Stimulated activated CD4-positive, alpha-beta T cell treated with anti-CD3 and anti-CD28 coated beads, Interleukin-15, amount 100 ng/mL, for 24 hours (primary cell): ENCODE measurements around the gene ARFIP1.
"Not testable (repeated sequence)": the region's sequence is repeated elsewhere in the genome, so short reads cannot be mapped to it uniquely, and the experiment has no call there.

Source experiments
- DNase-seq: peaks from one replicate; pipeline ENCODE4 v3.0.0-alpha.2; 2020

ARFIP1 gene

GRCh38 chr4:152785639-152786615 lies 6.2 kb downstream of the ARFIP1 start:
- DNase-seq: no peak

DNA sequence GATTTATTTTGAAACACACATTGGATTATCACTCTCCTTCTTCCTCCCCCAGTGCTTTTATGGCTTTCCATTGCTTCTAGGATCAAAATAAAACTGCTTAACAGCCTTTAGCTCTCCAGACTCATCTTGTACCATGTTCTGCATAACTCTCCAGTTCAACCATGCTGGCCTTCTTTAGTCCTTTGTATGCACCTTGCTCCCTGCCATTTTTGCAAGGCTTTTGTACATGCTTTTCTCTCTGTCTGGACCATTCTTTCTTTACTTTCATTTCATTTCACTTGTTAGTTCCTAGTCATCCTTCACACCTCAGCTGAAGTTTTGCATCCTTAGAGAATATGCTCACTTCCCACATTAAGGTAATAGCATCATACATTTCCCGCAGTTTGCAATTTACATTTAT lies 6.9 kb downstream of the ARFIP1 start:
- no peak for DNase-seq

- DNase-seq: no peak
Observed at GRCh38 chr4:152795891-152796290, 16.1 kb downstream of the ARFIP1 start.

DNA sequence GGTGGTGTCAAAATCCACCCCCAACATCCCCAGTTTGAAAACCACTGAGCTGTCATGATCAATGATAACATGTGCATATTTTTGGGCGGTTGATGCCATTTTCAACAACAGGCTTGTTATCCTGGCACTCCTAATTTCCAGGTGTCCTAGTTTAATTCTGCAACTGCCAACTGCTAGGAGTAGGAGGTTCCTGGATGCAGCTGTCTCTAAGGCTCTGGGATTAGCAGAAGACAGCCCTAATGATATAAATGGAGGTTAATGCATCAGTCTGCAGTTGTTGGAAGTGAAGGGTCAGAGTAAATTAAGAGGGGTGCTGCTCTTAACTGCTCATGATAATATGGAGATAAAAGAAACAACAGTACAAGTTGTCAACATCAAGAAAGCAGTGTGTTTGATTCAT lies 23.8 kb downstream of the ARFIP1 start:
- no peak for DNase-seq

- DNase-seq: no peak
Observed at GRCh38 chr4:152805071-152805650, 25.4 kb downstream of the ARFIP1 start.

GRCh38 chr4:152805818-152806217 lies 26.1 kb downstream of the ARFIP1 start:
- no peak for DNase-seq

DNA sequence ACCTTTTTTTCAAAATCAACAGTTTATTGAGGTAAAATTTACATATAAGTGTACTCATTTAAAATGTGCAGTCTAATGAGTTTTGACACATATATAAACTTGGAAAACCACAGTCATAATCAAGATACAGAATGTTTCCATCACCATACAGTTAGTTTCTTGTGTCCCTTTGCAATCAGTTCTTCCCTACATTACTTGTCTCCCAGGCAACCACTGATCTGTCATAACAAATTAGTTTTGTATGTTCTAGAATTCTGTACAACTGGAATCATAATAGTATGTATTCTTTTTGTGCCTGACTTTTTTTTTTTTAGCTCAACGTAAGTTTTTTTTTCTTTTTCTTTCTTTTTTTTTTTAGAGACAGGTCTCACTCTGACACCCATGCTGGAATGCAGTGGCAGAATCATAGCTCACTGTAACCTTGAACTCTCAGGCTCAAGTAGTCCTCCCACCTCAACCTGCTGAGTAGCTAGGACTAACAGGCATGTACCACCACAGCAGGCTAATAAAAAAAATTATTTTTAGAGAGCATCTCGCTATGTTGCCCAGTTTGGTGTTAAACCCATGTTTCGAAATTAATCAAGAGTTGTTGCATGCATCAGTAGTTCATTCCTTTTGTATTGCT lies 26.9 kb downstream of the ARFIP1 start:
- DNase-seq: no peak

DNA sequence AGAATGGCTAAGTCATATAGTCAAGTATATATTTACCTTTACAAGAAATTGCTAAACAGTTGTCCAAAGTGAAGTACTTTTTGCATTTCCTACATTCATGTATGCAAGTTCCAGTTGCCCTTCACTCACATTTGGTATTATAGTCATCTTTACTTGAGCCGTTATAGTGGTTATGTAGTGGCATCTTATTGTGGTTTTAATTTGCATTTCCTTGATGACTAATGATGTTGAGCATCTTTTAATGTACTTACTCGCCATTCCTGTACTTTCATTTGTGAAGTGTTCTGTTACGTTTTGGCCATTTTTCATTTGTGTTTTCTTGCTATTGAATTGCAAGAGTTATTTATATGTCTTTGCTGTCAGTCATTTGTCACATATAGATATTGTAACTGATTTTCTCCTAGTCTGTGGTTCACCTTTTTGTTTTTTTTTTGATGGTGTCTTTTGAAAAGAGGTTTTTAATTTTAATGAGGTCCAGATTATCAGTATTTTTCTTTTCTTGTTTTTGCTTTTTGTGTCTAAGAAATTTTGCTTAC lies 27.6 kb downstream of the ARFIP1 start:
- DNase-seq: no peak

- DNase-seq: no peak
Observed at GRCh38 chr4:152808670-152809069, 28.9 kb downstream of the ARFIP1 start.

DNA sequence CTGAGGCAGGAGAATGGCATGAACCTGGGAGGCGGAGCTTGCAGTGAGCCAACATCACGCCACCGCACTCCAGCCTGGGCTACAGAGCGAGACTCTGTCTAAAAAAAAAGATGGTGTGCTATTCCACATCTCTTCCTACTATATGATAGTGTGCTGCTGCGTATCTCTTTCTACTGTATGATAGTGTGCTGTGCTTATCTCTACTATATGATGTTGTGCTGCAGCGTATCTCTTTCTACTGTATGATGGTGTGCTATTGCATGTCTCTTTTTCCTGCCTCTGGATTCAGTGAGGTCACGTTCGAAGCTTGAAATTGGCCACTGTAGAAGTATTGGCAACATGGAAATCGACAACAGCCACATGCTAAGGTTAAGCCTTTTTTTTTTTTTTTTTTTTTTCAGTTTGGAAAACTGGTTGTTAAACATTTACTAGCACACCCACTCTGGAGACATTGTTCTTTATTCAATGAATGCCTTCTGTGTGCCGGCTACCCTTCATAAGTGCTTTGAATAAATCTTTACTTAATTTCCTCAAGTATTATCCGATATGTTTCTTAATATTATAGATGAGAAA lies 31.0 kb downstream of the ARFIP1 start:
- no peak for DNase-seq

DNA sequence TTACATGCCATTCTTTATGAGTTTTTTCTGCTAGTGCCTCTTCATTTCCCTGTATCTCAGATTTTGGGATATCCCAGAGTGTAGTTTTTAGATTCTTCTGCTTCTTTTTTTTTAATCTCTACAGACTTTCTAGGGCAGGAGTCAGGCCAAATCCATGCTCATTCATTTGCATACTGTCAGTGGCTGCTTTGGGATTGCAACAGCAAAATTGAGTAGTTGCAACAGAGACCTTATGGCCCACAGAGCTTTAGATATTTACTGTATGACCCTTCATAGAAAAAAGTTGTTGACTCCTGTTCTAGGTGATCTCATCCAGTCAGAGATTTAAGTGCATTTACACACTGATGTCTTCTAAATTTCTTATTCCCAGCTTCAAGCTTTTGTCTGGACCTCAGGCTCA lies 35.3 kb downstream of the ARFIP1 start:
- DNase-seq: no peak

GRCh38 chr4:152817331-152817730 lies 37.6 kb downstream of the ARFIP1 start:
- no peak for DNase-seq

DNA sequence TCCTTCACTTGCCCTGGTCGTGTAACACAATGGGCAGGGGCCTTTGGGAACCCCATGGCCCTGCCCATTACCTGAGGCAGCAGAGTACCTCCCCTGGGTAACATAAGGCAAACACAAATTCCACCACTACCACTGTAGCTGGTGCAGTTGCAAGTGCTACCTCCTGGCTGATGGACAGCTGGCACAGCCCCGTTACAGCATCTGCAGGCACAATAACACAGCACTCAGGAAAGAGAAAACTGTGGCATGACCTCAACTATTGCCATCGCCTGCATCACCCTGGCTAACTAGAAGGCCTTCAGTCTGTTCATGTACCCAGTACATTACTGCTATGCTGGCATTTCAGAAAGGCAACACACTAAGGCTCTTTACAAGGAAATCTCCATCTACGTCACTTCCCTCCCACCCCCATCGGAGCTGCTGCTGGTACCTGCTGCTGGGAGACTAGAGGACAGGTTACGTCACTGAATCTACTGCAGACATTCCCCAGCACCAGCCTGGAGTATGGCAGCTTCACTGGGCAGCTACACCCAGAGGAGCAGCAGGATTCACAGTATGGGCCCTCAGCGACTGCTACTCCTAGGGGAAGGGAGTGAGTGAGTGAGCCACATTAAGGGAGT lies 39.4 kb downstream of the ARFIP1 start:
- DNase-seq: no peak

GRCh38 chr4:152820073-152820472 lies 40.3 kb downstream of the ARFIP1 start:
- no peak for DNase-seq

DNA sequence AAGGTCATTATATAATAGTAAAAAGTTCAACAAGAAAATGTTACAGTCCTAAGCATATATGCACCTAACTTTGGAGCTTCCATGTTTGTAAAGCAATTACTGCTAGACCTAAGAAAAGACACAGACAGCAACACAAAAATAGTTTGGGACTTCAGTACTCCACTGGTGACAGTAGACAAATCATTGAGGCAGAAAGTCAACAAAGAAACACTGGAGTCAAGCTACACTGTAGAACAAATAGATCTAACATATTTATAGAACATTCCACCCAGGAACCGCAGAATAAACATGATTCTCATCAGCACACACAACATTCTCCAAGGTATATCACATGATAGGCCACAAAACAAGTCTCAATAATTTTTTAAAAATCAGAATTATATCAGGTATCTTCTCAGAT lies 42.6 kb downstream of the ARFIP1 start:
- no peak for DNase-seq

DNA sequence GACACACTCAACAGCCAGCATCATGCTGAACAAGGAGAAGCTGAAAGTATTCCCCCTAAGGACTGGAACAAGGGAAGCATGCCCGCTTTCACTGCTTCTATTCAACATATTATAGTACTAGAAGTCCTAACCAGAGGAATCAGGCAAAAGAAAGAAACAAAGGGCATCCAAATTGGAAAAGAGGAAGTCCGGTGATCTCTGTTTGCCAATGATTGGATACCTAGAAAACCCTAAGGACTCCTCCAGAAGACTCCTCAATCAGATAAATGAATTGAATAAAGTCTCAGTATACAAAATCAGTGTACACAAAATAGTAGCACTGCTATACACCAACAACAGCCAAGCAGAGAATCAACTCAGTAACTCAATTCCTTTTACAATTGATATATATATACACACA lies 44.8 kb downstream of the ARFIP1 start:
- DNase-seq: no peak

GRCh38 chr4:152825336-152825735 lies 45.6 kb downstream of the ARFIP1 start:
- no peak for DNase-seq

GRCh38 chr4:152828122-152828521 lies 48.4 kb downstream of the ARFIP1 start:
- DNase-seq: no peak

DNA sequence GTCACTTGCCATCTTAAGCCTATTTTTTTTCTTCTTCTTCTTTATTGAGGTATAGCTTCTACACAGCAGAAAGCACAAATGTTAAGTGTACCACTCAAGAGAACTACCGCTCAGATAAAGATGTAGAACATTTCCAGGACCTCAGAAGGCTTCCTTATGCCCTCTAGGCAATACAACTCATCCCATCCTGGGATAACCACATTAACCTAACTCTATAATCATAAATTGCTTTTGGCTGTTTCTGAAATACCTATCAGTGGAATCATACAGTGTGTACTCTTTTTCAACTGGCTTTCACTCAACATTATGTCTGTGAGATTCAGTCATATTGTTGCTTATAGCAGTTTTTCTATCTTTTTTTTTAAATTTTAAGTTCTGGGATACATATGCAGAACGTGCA lies 51.7 kb downstream of the ARFIP1 start:
- no peak for DNase-seq

DNA sequence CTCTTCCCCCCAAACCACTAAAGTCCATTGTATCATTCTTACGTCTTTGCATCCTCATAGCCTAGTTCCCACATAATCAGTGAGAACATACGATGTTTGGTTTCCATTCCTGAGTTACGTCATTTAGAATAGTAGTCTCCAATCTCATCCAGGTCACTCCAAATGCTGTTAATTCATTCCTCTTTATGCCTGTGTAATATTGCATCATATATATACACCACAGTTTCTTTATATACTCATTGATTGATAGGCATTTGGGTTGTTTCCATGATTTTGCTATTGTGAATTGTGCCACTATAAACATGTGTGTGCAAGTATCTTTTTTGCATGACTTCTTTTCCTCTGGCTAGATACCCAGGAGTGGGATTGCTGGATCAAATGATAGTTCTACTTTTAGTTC lies 57.2 kb downstream of the ARFIP1 start:
- no peak for DNase-seq

GRCh38 chr4:152839729-152840128 lies 60.0 kb downstream of the ARFIP1 start:
- DNase-seq: not testable (repeated sequence)

GRCh38 chr4:152843481-152844090 lies 63.8 kb downstream of the ARFIP1 start:
- no peak for DNase-seq
